Panc1 (cell line): ENCODE data around the gene ANO1. TPM values are rescaled to one million over a fixed set of nuclear protein-coding genes. Genes with fewer than 3 reads are reported as not detected.

Source experiments
- ATAC-seq: fragments of 200-7000 bp; cut with Tn5 transposase; 2 replicates; pipeline ENCODE4 v1.9.1; 2020; ENCODE audit warnings: mild to moderate bottlenecking, moderate library complexity
- BruUV-seq: library from RNA; stranded (reverse); fragments of 400-500 nt; replicated peaks from 2 replicates; lab custom pipeline; 2021; lab: Mats Ljungman, UMichigan
- CTCF ChIA-PET: fragments of 300-600 bp; sonication (Branson Sonifier 250); formaldehyde crosslinking; loops from one replicate; lab custom pipeline; 2022; ENCODE audit warnings: antibody characterized with exemption; lab: Charles Lee
- POLR2A ChIA-PET: fragments of 300-600 bp; sonication (Branson Sonifier 250); formaldehyde crosslinking; loops from one replicate; lab custom pipeline; 2022; ENCODE audit warnings: antibody characterized with exemption; lab: Charles Lee
- DNase-seq: peaks from one replicate; pipeline ENCODE4 v3.0.0-alpha.2; 2010; ENCODE audit warnings: low read depth, low spot score
- H3K27ac ChIP-seq: 2 replicates; pipeline ENCODE4 v1.5.1; 2011; ENCODE audit warnings: mild to moderate bottlenecking, low read length, inconsistent platforms
- H3K27me3 ChIP-seq: fragments of 200-500 bp; sonication (Bioruptor generic); 2 replicates; pipeline ENCODE4 v1.6.0; 2014; ENCODE audit warnings: low read length, inconsistent platforms; ENCODE audit not compliant: control insufficient read depth, insufficient read depth
- H3K36me3 ChIP-seq: fragments of 200-500 bp; sonication (Bioruptor generic); 2 replicates; pipeline ENCODE4 v1.5.1; 2014; ENCODE audit warnings: inconsistent platforms, mild to moderate bottlenecking, low read length, moderate library complexity; ENCODE audit not compliant: control insufficient read depth, insufficient read depth
- H3K4me1 ChIP-seq: 2 replicates; pipeline ENCODE4 v1.5.1; 2011; ENCODE audit warnings: inconsistent platforms, mild to moderate bottlenecking, low read length, moderate library complexity; ENCODE audit not compliant: control insufficient read depth, insufficient read depth
- H3K4me3 ChIP-seq, 2 experiments: 2 replicates each; pipeline ENCODE4 v1.5.1; 2011 to 2012; ENCODE audit warnings: low read depth in 2 of 2, low read length in 2 of 2, mild to moderate bottlenecking in 2 of 2, inconsistent platforms in 1 of 2, moderate library complexity in 1 of 2
- H3K9me3 ChIP-seq: fragments of 200-500 bp; sonication (Bioruptor generic); 2 replicates; pipeline ENCODE4 v1.5.1; 2014; ENCODE audit warnings: low read depth, mild to moderate bottlenecking, inconsistent platforms, low read length, moderate library complexity; ENCODE audit not compliant: control insufficient read depth, insufficient read depth
- POLR2AphosphoS5 ChIP-seq: IDR thresholded peaks from 2 replicates; pipeline ENCODE4 v1.6.1; 2012; ENCODE audit warnings: mild to moderate bottlenecking, low read depth, low read length, moderate library complexity
- SIN3A ChIP-seq: IDR thresholded peaks from 2 replicates; pipeline ENCODE4 v1.6.1; 2012; ENCODE audit warnings: low read depth, mild to moderate bottlenecking, low read length, moderate library complexity, borderline replicate concordance; ENCODE audit not compliant: insufficient read depth
- TCF7L2 ChIP-seq: IDR thresholded peaks from 2 replicates; pipeline ENCODE4 v1.6.1; 2011; ENCODE audit warnings: mild to moderate bottlenecking, low read depth, low read length, inconsistent platforms
- in situ Hi-C: cut with HindIII; loops from 2 replicates; pipeline ENCODE4 v1.10.0; 2016; ENCODE audit warnings: low sequenced_read_pairs, low pct_unique_long_range_greater_than_20kb
- intact Hi-C: fragments of 100-400 bp; cut with micrococcal nuclease; formaldehyde crosslinking; loops from one replicate; pipeline ENCODE4 v1.10.0; 2022; ENCODE audit not compliant: unreplicated experiment
- total RNA-seq: library from RNA; stranded (reverse); gene quantifications from one replicate; pipeline ENCODE4 v1.2.1, GENCODE V29; 2021; ENCODE audit not compliant: unreplicated experiment
- TF ChIP-seq, protein P1 (sequence below), 2 experiments: IDR thresholded peaks; 2 replicates each; pipeline ENCODE4 v1.6.1; 2011 to 2012; ENCODE audit warnings: low read depth in 2 of 2, control low read depth in 1 of 2, low read length in 1 of 2, mild to moderate bottlenecking in 1 of 2, moderate library complexity in 1 of 2; ENCODE audit not compliant: insufficient read depth in 1 of 2
- TF ChIP-seq, protein P2 (sequence below): fragments of 450-650 bp; IDR thresholded peaks from 2 replicates; pipeline ENCODE4 v1.5.1; 2017; ENCODE audit warnings: mild to moderate bottlenecking

Gene ANO1
- total RNA-seq, 1 experiment from 2014 or later = 2.3 TPM

DNA sequence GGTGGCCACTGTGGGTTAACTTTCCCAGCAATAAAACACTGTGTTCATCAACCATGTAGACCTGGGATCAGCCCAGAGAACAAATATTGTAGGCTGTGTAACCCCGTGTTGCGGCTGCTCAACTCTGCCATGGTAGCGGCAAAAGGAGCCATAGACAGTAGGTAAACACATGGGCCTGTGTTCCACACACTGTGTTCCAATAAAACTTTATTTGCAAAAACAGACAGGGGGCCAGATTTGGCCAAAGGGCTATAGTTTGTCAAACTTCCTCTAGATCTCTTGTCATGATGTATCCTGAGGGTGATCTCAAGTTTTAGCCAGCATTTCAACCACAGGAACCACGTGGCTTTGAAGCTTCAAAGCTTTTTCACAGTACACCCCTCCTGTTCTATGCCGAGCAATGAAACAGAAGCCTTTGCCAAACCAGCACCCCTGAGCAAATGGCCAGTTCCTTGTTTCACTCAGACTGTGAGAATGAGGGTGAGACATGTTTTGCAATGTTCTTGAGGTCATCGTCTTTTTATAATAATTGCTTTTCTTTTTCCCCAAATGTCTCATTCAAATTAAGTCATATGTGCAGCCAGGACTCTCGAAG lies 75.1 kb downstream of the ANO1 start:
- H3K4me1 ChIP-seq = no peaks in the 10 kb centered on the region
- TF ChIP-seq POLR2AphosphoS5 (no peak), SIN3A (no peak), TCF7L2 (no peak)
- TF ChIP-seq, protein P1, sequence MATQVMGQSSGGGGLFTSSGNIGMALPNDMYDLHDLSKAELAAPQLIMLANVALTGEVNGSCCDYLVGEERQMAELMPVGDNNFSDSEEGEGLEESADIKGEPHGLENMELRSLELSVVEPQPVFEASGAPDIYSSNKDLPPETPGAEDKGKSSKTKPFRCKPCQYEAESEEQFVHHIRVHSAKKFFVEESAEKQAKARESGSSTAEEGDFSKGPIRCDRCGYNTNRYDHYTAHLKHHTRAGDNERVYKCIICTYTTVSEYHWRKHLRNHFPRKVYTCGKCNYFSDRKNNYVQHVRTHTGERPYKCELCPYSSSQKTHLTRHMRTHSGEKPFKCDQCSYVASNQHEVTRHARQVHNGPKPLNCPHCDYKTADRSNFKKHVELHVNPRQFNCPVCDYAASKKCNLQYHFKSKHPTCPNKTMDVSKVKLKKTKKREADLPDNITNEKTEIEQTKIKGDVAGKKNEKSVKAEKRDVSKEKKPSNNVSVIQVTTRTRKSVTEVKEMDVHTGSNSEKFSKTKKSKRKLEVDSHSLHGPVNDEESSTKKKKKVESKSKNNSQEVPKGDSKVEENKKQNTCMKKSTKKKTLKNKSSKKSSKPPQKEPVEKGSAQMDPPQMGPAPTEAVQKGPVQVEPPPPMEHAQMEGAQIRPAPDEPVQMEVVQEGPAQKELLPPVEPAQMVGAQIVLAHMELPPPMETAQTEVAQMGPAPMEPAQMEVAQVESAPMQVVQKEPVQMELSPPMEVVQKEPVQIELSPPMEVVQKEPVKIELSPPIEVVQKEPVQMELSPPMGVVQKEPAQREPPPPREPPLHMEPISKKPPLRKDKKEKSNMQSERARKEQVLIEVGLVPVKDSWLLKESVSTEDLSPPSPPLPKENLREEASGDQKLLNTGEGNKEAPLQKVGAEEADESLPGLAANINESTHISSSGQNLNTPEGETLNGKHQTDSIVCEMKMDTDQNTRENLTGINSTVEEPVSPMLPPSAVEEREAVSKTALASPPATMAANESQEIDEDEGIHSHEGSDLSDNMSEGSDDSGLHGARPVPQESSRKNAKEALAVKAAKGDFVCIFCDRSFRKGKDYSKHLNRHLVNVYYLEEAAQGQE (IDR thresholded peaks at IDR 0.05; ENCODE audit: insufficient read depth in 1 of 2, low read depth in 2 of 2, low read length in 1 of 2) = no peak
- TF ChIP-seq, protein P2, sequence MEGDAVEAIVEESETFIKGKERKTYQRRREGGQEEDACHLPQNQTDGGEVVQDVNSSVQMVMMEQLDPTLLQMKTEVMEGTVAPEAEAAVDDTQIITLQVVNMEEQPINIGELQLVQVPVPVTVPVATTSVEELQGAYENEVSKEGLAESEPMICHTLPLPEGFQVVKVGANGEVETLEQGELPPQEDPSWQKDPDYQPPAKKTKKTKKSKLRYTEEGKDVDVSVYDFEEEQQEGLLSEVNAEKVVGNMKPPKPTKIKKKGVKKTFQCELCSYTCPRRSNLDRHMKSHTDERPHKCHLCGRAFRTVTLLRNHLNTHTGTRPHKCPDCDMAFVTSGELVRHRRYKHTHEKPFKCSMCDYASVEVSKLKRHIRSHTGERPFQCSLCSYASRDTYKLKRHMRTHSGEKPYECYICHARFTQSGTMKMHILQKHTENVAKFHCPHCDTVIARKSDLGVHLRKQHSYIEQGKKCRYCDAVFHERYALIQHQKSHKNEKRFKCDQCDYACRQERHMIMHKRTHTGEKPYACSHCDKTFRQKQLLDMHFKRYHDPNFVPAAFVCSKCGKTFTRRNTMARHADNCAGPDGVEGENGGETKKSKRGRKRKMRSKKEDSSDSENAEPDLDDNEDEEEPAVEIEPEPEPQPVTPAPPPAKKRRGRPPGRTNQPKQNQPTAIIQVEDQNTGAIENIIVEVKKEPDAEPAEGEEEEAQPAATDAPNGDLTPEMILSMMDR = no peak
- DNase-seq = no peak
- no peak overlapping the region for H3K4me3 ChIP-seq
- intact Hi-C loops (no loop called here), in situ Hi-C loops (no loop called here)
- no peaks in the 10 kb centered on the region for H3K36me3 ChIP-seq
- no peaks in the 10 kb centered on the region for H3K27me3 ChIP-seq
- no peaks in the 10 kb centered on the region for H3K9me3 ChIP-seq
- BruUV-seq = no TSS peak
- no peak for ATAC-seq
- ChIA-PET CTCF (no interaction called here), POLR2A (no interaction called here)
- H3K27ac ChIP-seq = no peak overlapping the region

DNA sequence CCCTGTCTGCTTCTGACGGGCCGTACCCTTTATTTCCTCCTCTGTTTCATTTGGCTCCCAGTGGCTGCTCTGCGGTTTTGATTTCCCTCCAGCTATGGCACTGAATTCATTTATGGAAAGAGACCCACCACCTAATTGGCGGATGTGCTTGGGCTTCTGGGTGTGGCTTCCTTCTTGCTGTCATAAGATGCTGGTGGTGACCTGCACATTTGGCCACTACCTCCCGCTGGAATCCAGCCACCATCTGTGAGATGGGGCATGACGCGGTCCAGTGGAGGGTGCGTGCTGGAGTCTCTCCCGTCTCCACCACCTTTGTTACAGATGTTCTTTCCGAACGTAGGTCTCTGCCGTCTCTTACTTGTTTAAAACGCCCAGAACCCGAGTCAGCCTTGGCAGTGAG lies 77.3 kb downstream of the ANO1 start:
- DNase-seq (no peak), ATAC-seq (no peak)
- TF ChIP-seq SIN3A = no peak
- H3K9me3 ChIP-seq = no peaks in the 10 kb centered on the region
- no peaks in the 10 kb centered on the region for H3K36me3 ChIP-seq
- H3K27me3 ChIP-seq = no peaks in the 10 kb centered on the region
- ChIA-PET POLR2A (no interaction called here), CTCF (no interaction called here)
- BruUV-seq = no TSS peak
- no peak overlapping the region for H3K27ac ChIP-seq
- peaks cover 13% of the 10 kb centered on the region for H3K4me1 ChIP-seq
- H3K4me3 ChIP-seq = no peak overlapping the region
- in situ Hi-C loops (no loop called here), intact Hi-C loops (no loop called here)

DNA sequence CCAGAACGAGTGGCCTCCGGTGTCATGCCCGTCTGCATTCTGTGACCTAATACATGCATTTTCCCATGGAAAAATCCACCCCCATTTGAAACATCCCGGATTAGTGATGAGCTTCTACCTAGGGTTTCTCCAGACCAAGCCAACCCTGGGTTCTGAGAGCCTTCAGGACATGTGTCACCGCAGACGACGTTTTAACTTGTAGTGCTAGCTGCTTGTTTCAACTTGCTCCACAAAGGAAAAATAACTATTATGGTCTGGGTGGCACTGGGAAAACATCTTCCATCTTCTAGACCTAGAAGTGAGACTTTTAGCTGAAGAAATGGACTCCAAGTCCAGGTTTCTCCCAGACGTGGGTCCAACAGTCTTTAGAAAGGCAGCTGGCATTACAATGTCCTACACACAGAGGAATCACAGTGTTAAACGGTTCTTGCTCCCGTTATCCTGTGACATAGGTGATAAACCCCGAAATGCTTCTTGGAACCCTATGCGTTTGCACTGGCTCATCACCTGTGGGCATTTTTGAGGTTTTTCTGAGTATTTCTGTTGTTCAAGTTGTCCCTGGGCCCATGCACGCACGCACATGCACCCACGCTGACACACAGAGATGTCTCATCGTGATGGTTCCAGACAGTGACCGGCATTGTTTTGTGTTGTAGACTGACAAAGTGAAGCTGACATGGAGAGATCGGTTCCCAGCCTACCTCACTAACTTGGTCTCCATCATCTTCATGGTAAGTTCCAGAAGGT lies 78.3 kb downstream of the ANO1 start:
- Histone ChIP-seq H3K9me3 (no peaks in the 10 kb centered on the region), H3K4me1 (peaks cover 16% of the 10 kb centered on the region), H3K27me3 (no peaks in the 10 kb centered on the region), H3K4me3 (no peak overlapping the region), H3K36me3 (no peaks in the 10 kb centered on the region), H3K27ac (no peak overlapping the region)
- CTCF ChIA-PET = no interaction called here
- in situ Hi-C loops (no loop called here), intact Hi-C loops (no loop called here)
- POLR2A ChIA-PET = no interaction called here
- TF ChIP-seq, protein P1 (IDR thresholded peaks at IDR 0.05; ENCODE audit: insufficient read depth in 1 of 2, low read depth in 2 of 2, low read length in 1 of 2) = no peak
- TF ChIP-seq TCF7L2 (no peak), SIN3A (no peak), POLR2AphosphoS5 (no peak)
- TF ChIP-seq, protein P2 = no peak
- DNase-seq (no peak), ATAC-seq (no peak)
- BruUV-seq = no TSS peak
